Measurements from ENCODE around the gene CNDP2.

DNA sequence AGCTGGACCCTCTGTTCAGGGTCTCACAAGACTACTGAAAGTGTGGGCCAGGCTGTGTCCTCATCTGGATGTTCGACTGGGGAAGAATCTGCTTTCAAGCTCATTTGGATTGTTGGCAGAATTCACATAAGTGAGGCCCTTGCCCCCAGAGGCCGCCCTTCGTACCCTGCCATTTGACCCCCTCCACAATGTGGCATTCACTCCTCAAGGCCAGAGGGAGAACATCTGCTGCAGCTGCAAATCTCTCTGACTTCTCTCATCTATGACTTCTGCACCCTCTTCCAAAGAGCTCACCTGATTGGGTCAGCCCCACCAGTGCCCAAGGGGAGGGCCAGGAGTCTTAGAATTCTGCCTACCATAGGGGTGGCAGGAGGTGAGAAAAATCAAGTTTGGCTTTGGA is 3.9 kb upstream of the CNDP2 start:
- TF ChIP-seq ARNTL (CRISPR knock-in tag; IDR thresholded peaks at IDR 0.05; ENCODE audit: borderline replicate concordance, low read depth) = no peak
- TF ChIP-seq, protein P1, sequence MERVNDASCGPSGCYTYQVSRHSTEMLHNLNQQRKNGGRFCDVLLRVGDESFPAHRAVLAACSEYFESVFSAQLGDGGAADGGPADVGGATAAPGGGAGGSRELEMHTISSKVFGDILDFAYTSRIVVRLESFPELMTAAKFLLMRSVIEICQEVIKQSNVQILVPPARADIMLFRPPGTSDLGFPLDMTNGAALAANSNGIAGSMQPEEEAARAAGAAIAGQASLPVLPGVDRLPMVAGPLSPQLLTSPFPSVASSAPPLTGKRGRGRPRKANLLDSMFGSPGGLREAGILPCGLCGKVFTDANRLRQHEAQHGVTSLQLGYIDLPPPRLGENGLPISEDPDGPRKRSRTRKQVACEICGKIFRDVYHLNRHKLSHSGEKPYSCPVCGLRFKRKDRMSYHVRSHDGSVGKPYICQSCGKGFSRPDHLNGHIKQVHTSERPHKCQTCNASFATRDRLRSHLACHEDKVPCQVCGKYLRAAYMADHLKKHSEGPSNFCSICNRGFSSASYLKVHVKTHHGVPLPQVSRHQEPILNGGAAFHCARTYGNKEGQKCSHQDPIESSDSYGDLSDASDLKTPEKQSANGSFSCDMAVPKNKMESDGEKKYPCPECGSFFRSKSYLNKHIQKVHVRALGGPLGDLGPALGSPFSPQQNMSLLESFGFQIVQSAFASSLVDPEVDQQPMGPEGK (CRISPR knock-in tag; IDR thresholded peaks at IDR 0.05; ENCODE audit: borderline replicate concordance) = no peak
- no peak for TF ChIP-seq TCF4 (CRISPR knock-in tag; IDR thresholded peaks at IDR 0.05; ENCODE audit: borderline replicate concordance)
- no peak for TF ChIP-seq TSHZ2 (CRISPR knock-in tag; IDR thresholded peaks at IDR 0.05)

Data from SK-N-SH treated with all-trans-retinoic acid at 6 μM for 48 hours (cell line).